Fibroblast of lung (primary cell): ENCODE measurements around the gene ATP10A. TPM values are rescaled to one million over a fixed set of nuclear protein-coding genes. Genes with fewer than 3 reads are reported as not detected.
"Not testable (repeated sequence)": the region's sequence is repeated elsewhere in the genome, so short reads cannot be mapped to it uniquely, and the experiment has no call there.

Source experiments
- DNase-seq, 2 donors: peaks; one replicate each; pipeline versions ENCODE4 v3.0.0 to v3.0.0-alpha.2; 2010; ENCODE audit warnings: low read depth in 2 of 2
- H2AFZ ChIP-seq: 2 replicates; pipeline ENCODE4 v1.5.1; 2012; ENCODE audit warnings: low read length, control low read depth, inconsistent platforms
- H3K27ac ChIP-seq: 2 replicates; pipeline ENCODE4 v1.5.1; 2011; ENCODE audit warnings: low read length, control low read depth; ENCODE audit not compliant: insufficient read depth
- H3K27me3 ChIP-seq: 2 replicates; pipeline ENCODE4 v1.5.1; 2011; ENCODE audit warnings: mild to moderate bottlenecking, low read length; ENCODE audit not compliant: control insufficient read depth, insufficient read depth
- H3K36me3 ChIP-seq: 2 replicates; pipeline ENCODE4 v1.5.1; 2011; ENCODE audit warnings: low read length; ENCODE audit not compliant: control insufficient read depth, insufficient read depth
- H3K4me1 ChIP-seq: 2 replicates; pipeline ENCODE4 v1.5.1; 2011; ENCODE audit warnings: low read length; ENCODE audit not compliant: control insufficient read depth, insufficient read depth; ENCODE audit errors: extremely low read depth
- H3K4me2 ChIP-seq: 2 replicates; pipeline ENCODE4 v1.5.1; 2011; ENCODE audit warnings: low read length, control low read depth; ENCODE audit not compliant: insufficient read depth; ENCODE audit errors: extremely low read depth
- H3K4me3 ChIP-seq, 4 experiments: fragments of 200-600 bp in 1 of 4; sonication (generic) in 1 of 4; replicated peaks in 1 of 4; 2 replicates each; pipeline ENCODE4 v1.5.1; 2011 to 2016; ENCODE audit warnings: low read length in 4 of 4, low read depth in 3 of 4, mild to moderate bottlenecking in 3 of 4, control low read depth in 2 of 4, inconsistent platforms in 1 of 4, mixed read lengths in 1 of 4; ENCODE audit not compliant: insufficient read depth in 1 of 4; ENCODE audit errors: control extremely low read depth in 1 of 4
- H3K79me2 ChIP-seq: 2 replicates; pipeline ENCODE4 v1.5.1; 2012; ENCODE audit warnings: mild to moderate bottlenecking, low read length, inconsistent platforms; ENCODE audit not compliant: control insufficient read depth, insufficient read depth
- H3K9ac ChIP-seq: 2 replicates; pipeline ENCODE4 v1.5.1; 2011; ENCODE audit warnings: mild to moderate bottlenecking, low read length, control low read depth; ENCODE audit not compliant: insufficient read depth
- H3K9me3 ChIP-seq: 2 replicates; pipeline ENCODE4 v1.5.1; 2012; ENCODE audit warnings: low read depth, low read length; ENCODE audit not compliant: control insufficient read depth, insufficient read depth
- H4K20me1 ChIP-seq: 2 replicates; pipeline ENCODE4 v1.5.1; 2011; ENCODE audit warnings: low read length; ENCODE audit not compliant: control insufficient read depth, insufficient read depth; ENCODE audit errors: extremely low read depth
- CTCF ChIP-seq, 2 donors: IDR thresholded peaks in 1 of 2; conservative IDR thresholded peaks in 1 of 2; 1 replicate in 1 of 2; 2 replicates in 1 of 2; pipeline ENCODE4 v1.5.1; 2011 to 2012; ENCODE audit warnings: low read length in 2 of 2, control low read depth in 1 of 2, inconsistent platforms in 1 of 2, low read depth in 1 of 2, mild to moderate bottlenecking in 1 of 2
- EZH2 ChIP-seq: IDR thresholded peaks from 2 replicates; pipeline ENCODE4 v1.5.1; 2012; ENCODE audit warnings: low read length, control low read depth, mild to moderate bottlenecking; ENCODE audit errors: missing control alignments
- polyA plus RNA-seq, 2 donors: library from polyadenylated mRNA; depleted of rRNA in 1 of 2; stranded (reverse) in 1 of 2; unstranded in 1 of 2; fragments of >200 nt; gene quantifications; 2 replicates each; pipeline ENCODE4 v1.2.1, GENCODE V29; 2011 to 2012; ENCODE audit warnings: missing spikeins in 1 of 2
- total RNA-seq: library from RNA; depleted of rRNA; stranded (reverse); fragments of >200 nt; gene quantifications from 2 replicates; pipeline ENCODE4 v1.2.1, GENCODE V29; 2014

The ATP10A gene
- total and polyA plus RNA-seq, 2 donors (not counting 1 experiment from before 2014, with no cell fraction given), result 12.7 to 13.8 TPM

GRCh38 chr15:25641361-25641760 lies 221.8 kb downstream of the ATP10A start:
- H3K4me2 ChIP-seq, result no peak overlapping the region
- H3K4me1 ChIP-seq, result no peaks in the 10 kb centered on the region
- H3K9ac ChIP-seq, result no peak overlapping the region
- H3K36me3 ChIP-seq, result no peaks in the 10 kb centered on the region
- no peaks in the 10 kb centered on the region for H3K79me2 ChIP-seq
- H3K27me3 ChIP-seq, result no peaks in the 10 kb centered on the region
- H3K4me3 ChIP-seq, result no peak overlapping the region
- no peaks in the 10 kb centered on the region for H4K20me1 ChIP-seq
- TF ChIP-seq EZH2, result no peak
- TF ChIP-seq CTCF (conservative IDR thresholded peaks at IDR 0.05 in 1 of 2, IDR thresholded peaks at IDR 0.05 in 1 of 2; ENCODE audit: low read depth in 1 of 2, low read length in 2 of 2), result no peak
- no peaks in the 10 kb centered on the region for H3K9me3 ChIP-seq
- no peak overlapping the region for H2AFZ ChIP-seq
- no peak overlapping the region for H3K27ac ChIP-seq
- DNase-seq, result no peak

- not testable (repeated sequence) for H3K4me1 ChIP-seq, H3K9me3 ChIP-seq, DNase-seq, H2AFZ ChIP-seq, H3K9ac ChIP-seq, H3K36me3 ChIP-seq, H4K20me1 ChIP-seq, H3K4me3 ChIP-seq, H3K79me2 ChIP-seq, H3K27me3 ChIP-seq, H3K27ac ChIP-seq, H3K4me2 ChIP-seq
Measured at GRCh38 chr15:25640959-25641358, 222.2 kb downstream of the ATP10A start.

GRCh38 chr15:25640381-25640780 lies 222.7 kb downstream of the ATP10A start:
- TF ChIP-seq CTCF (conservative IDR thresholded peaks at IDR 0.05 in 1 of 2, IDR thresholded peaks at IDR 0.05 in 1 of 2; ENCODE audit: low read depth in 1 of 2, low read length in 2 of 2) (no peak), EZH2 (no peak)
- Histone ChIP-seq H3K79me2 (no peaks in the 10 kb centered on the region), H3K27me3 (no peaks in the 10 kb centered on the region), H3K27ac (no peak overlapping the region), H3K4me1 (no peaks in the 10 kb centered on the region), H4K20me1 (no peaks in the 10 kb centered on the region), H3K36me3 (no peaks in the 10 kb centered on the region), H2AFZ (no peak overlapping the region), H3K4me3 (no peak overlapping the region), H3K4me2 (no peak overlapping the region), H3K9me3 (no peaks in the 10 kb centered on the region), H3K9ac (no peak overlapping the region)
- no peak for DNase-seq

GRCh38 chr15:25636486-25636885 lies 226.6 kb downstream of the ATP10A start:
- H3K4me3 ChIP-seq, H2AFZ ChIP-seq, H3K4me1 ChIP-seq, H3K27ac ChIP-seq, H3K9me3 ChIP-seq, H3K9ac ChIP-seq, H3K79me2 ChIP-seq, H3K36me3 ChIP-seq, H3K27me3 ChIP-seq, H3K4me2 ChIP-seq, H4K20me1 ChIP-seq, DNase-seq: not testable (repeated sequence)
